Gastrocnemius medialis (tissue), 4 donors: ENCODE measurements around the gene DPYSL3.

Source experiments
- POLR2A ChIP-seq, 2 donors: fragments of 450-650 bp; IDR thresholded peaks; one replicate each; pipeline ENCODE4 v1.6.1; 2017; ENCODE audit warnings: antibody characterized with exemption in 2 of 2, mild to moderate bottlenecking in 2 of 2, moderate library complexity in 2 of 2
- TF ChIP-seq, protein P1 (sequence below), 5 experiments: fragments of 450-650 bp in 3 of 5; fragments of 200-600 bp in 2 of 5; sonication (generic) in 2 of 5; IDR thresholded peaks in 4 of 5; conservative IDR thresholded peaks in 1 of 5; 1 replicate in 4 of 5; 2 replicates in 1 of 5; pipeline ENCODE4 v1.5.1; 2016 to 2019; ENCODE audit warnings: antibody characterized with exemption in 5 of 5, mild to moderate bottlenecking in 3 of 5, moderate library complexity in 3 of 5

DNA sequence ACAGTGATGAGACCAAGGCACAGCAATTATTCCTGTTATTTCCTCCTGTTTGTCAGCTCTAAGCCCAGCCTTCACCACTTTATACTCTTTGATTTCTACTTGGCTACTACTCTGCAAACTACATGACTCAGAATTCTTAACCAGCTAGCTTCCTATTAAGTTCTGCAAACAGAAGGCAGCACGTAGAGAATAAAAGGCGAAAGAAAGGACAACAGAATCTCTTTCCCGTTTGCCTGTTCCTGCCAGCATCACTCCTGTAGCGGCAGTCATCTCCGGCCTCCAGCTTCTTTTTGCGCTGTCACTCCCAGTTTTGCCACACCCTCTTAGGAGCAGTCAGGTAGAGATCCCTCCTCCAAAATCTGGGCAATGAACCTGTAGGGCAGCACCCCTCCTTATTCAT is 29.9 kb downstream of the DPYSL3 start:
- TF ChIP-seq, protein P1, sequence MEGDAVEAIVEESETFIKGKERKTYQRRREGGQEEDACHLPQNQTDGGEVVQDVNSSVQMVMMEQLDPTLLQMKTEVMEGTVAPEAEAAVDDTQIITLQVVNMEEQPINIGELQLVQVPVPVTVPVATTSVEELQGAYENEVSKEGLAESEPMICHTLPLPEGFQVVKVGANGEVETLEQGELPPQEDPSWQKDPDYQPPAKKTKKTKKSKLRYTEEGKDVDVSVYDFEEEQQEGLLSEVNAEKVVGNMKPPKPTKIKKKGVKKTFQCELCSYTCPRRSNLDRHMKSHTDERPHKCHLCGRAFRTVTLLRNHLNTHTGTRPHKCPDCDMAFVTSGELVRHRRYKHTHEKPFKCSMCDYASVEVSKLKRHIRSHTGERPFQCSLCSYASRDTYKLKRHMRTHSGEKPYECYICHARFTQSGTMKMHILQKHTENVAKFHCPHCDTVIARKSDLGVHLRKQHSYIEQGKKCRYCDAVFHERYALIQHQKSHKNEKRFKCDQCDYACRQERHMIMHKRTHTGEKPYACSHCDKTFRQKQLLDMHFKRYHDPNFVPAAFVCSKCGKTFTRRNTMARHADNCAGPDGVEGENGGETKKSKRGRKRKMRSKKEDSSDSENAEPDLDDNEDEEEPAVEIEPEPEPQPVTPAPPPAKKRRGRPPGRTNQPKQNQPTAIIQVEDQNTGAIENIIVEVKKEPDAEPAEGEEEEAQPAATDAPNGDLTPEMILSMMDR (IDR thresholded peaks at IDR 0.05 in 4 of 5, conservative IDR thresholded peaks at IDR 0.05 in 1 of 5), result no peak
- no peak for TF ChIP-seq POLR2A (IDR thresholded peaks at IDR 0.05)
